ENCODE data around the gene DDX56. TPM values are rescaled to one million over a fixed set of nuclear protein-coding genes. Genes with fewer than 3 reads are reported as not detected.

DDX56 gene
- total and polyA plus RNA-seq, 2 of the 13 experiments (the other 11 are each of a cell fraction or from before 2014, with no cell fraction given), result 82.6 to 120 TPM

GRCh38 chr7:44606341-44607140 lies 32.8 kb upstream of the DDX56 start, which contains the start of gene OGDH (continued):
- TF ChIP-seq HMGXB4 (CRISPR knock-in tag; IDR thresholded peaks at IDR 0.05; ENCODE audit: borderline replicate concordance in 1 of 2, low read depth in 1 of 2), result peak in 1 of 2 experiments; percentile 74; a peak in 1 of 4 replicates
- TF ChIP-seq PRPF4 (IDR thresholded peaks at IDR 0.05; ENCODE audit: low read depth, low read length, poor library complexity, severe bottlenecking), result no peak
- TF ChIP-seq AKAP8 (CRISPR knock-in tag; IDR thresholded peaks at IDR 0.05), result no peak
- no peak for TF ChIP-seq ZNF318 (CRISPR knock-in tag; IDR thresholded peaks at IDR 0.05)
- TF ChIP-seq ZBTB4 (CRISPR knock-in tag; IDR thresholded peaks at IDR 0.05; ENCODE audit: borderline replicate concordance), result no peak
- no peak for TF ChIP-seq ATRX (CRISPR knock-in tag; IDR thresholded peaks at IDR 0.05; ENCODE audit: borderline replicate concordance)
- TF ChIP-seq NFKBIZ (CRISPR knock-in tag; IDR thresholded peaks at IDR 0.05), result peak; percentile 23; the same call in 1 of the 2 replicates
- peak; percentile 68 for TF ChIP-seq CBX1 (IDR thresholded peaks at IDR 0.05; ENCODE audit: low read depth)
- peak; percentile 68; the same call in 1 of the 2 replicates for TF ChIP-seq SNAI1 (CRISPR knock-in tag; IDR thresholded peaks at IDR 0.05; ENCODE audit: borderline replicate concordance)
- TF ChIP-seq RAD21 (CRISPR knock-in tag; IDR thresholded peaks at IDR 0.05), result 0 out of 2 replicates have a peak, but pooled peaks have one; percentile 11
- peak; percentile 91 for TF ChIP-seq NFYC (CRISPR knock-in tag; IDR thresholded peaks at IDR 0.05)
- no peak for TF ChIP-seq ZNF616 (CRISPR knock-in tag; IDR thresholded peaks at IDR 0.05; ENCODE audit: low read depth)
- TF ChIP-seq ARNT (IDR thresholded peaks at IDR 0.05), result no peak
- no peak for TF ChIP-seq SUZ12 (IDR thresholded peaks at IDR 0.05; ENCODE audit: low read depth, low read length)
- no peak for TF ChIP-seq FOXA1 (IDR thresholded peaks at IDR 0.05)
- TF ChIP-seq FOXA1 (CRISPR knock-in tag; IDR thresholded peaks at IDR 0.05), result peak; percentile 7; the same call in 1 of the 2 replicates

Data from HepG2 (cell line).